K562 (cell line): ENCODE results near the gene CDYL. TPM values are rescaled to one million over a fixed set of nuclear protein-coding genes. Genes with fewer than 3 reads are reported as not detected.

Experiments
- ATAC-seq: fragments of 200-7000 bp; cut with Tn5 transposase; 3 replicates; pipeline ENCODE4 v1.9.1; 2020; ENCODE audit warnings: moderate library complexity
- BruUV-seq: library from RNA; stranded (reverse); fragments of 400-500 nt; replicated peaks from 2 replicates; lab custom pipeline; 2021; lab: Mats Ljungman, UMichigan
- CTCF ChIA-PET: fragments of 300-600 bp; formaldehyde crosslinking; extraction: SDS; loops from one replicate; lab custom pipeline; 2021; ENCODE audit warnings: low intra/inter-chr PET ratio; lab: Yijun Ruan, JAX
- POLR2A ChIA-PET: fragments of 300-600, 350-650 bp; sonication (Branson Sonifier 250); formaldehyde crosslinking; extraction: SDS; loops from one replicate; lab custom pipeline; 2021; ENCODE audit warnings: antibody characterized with exemption, inconsistent platforms; lab: Yijun Ruan, JAX
- DNase-seq, 4 experiments: peaks; one replicate each; pipeline versions ENCODE4 v3.0.0 to v3.0.0-alpha.2; 2011 to 2018; ENCODE audit warnings: low spot score in 3 of 4, mixed read lengths in 3 of 4; ENCODE audit errors: extremely low read depth in 1 of 4
- FAIRE-seq: peaks from 2 replicates; lab custom pipeline; 2011; peaks lifted over from hg19 to GRCh38; lab: Jason Lieb, UNC
- H2AFZ ChIP-seq: 2 replicates; pipeline ENCODE4 v1.6.0; 2011; ENCODE audit warnings: low read depth, low read length, control low read depth, inconsistent platforms
- H3K27ac ChIP-seq: fragments of 200-600 bp; 3 replicates; pipeline ENCODE4 v1.8.0; 2011; ENCODE audit warnings: low read depth, mild to moderate bottlenecking, control low read depth, inconsistent platforms, low read length, moderate library complexity, mixed read lengths; ENCODE audit errors: extremely low read depth
- H3K27me3 ChIP-seq, 2 experiments: fragments of 300-600 bp in 1 of 2; 2 replicates in 1 of 2; 3 replicates in 1 of 2; pipeline versions ENCODE4 v1.6.0 to v1.8.0; 2011; ENCODE audit warnings: inconsistent platforms in 2 of 2, low read length in 2 of 2, mild to moderate bottlenecking in 1 of 2, mixed read lengths in 1 of 2, moderate library complexity in 1 of 2; ENCODE audit not compliant: control insufficient read depth in 2 of 2, insufficient read depth in 2 of 2
- H3K36me3 ChIP-seq: fragments of 300-600 bp; 3 replicates; pipeline ENCODE4 v1.8.0; 2011; ENCODE audit warnings: mild to moderate bottlenecking, low read length, inconsistent platforms; ENCODE audit not compliant: control insufficient read depth, insufficient read depth
- H3K4me1 ChIP-seq, 2 experiments: fragments of 200-600 bp in 1 of 2; replicated peaks in 1 of 2; 2 replicates in 1 of 2; 3 replicates in 1 of 2; pipeline versions ENCODE4 v1.5.1 to v1.8.0; 2011; ENCODE audit warnings: inconsistent platforms in 2 of 2, low read length in 2 of 2, mild to moderate bottlenecking in 1 of 2, mixed read lengths in 1 of 2, moderate library complexity in 1 of 2; ENCODE audit not compliant: control insufficient read depth in 2 of 2, insufficient read depth in 2 of 2
- H3K4me2 ChIP-seq: 2 replicates; pipeline ENCODE4 v1.6.1; 2011; ENCODE audit warnings: low read length, control low read depth, inconsistent platforms, mixed read lengths; ENCODE audit not compliant: insufficient read depth
- H3K4me3 ChIP-seq: fragments of 200-600 bp; sonication (generic), shearing (Covaris generic); 2 replicates; pipeline ENCODE4 v1.5.1; 2016; ENCODE audit warnings: control low read depth, inconsistent platforms
- H3K79me2 ChIP-seq: fragments of 200-600 bp; 3 replicates; pipeline ENCODE4 v1.8.0; 2011; ENCODE audit warnings: low read length, inconsistent platforms; ENCODE audit not compliant: control insufficient read depth, insufficient read depth
- H3K9ac ChIP-seq, 2 experiments: 2 replicates each; pipeline versions ENCODE4 v1.6.0 to v1.6.1; 2011; ENCODE audit warnings: low read depth in 2 of 2, low read length in 2 of 2, control low read depth in 1 of 2, inconsistent platforms in 1 of 2, mild to moderate bottlenecking in 1 of 2, mixed read lengths in 1 of 2; ENCODE audit not compliant: insufficient read depth in 1 of 2
- H3K9me1 ChIP-seq: one replicate; pipeline ENCODE4 v1.6.0; 2011; ENCODE audit warnings: inconsistent platforms, mild to moderate bottlenecking, low read length, moderate library complexity; ENCODE audit not compliant: control insufficient read depth, insufficient read depth
- H3K9me3 ChIP-seq: replicated peaks from 2 replicates; pipeline ENCODE4 v1.5.1; 2011; ENCODE audit warnings: low read depth, low read length, inconsistent platforms; ENCODE audit not compliant: control insufficient read depth, insufficient read depth
- H4K20me1 ChIP-seq: replicated peaks from 2 replicates; pipeline ENCODE4 v1.6.1; 2011; ENCODE audit warnings: low read length, inconsistent platforms, mixed read lengths; ENCODE audit not compliant: control insufficient read depth, insufficient read depth
- HIVEP1 ChIP-seq: fragments of 250-450 bp; sonication (Bioruptor Pico); IDR thresholded peaks from 2 replicates; pipeline ENCODE4 v1.4.0; 2020; ENCODE audit warnings: mild to moderate bottlenecking
- POLR2AphosphoS2 ChIP-seq: IDR thresholded peaks from 2 replicates; pipeline ENCODE4 v1.6.1; 2012; ENCODE audit warnings: low read length, improper control_type of control experiment
- WGBS: fragments of 100-300 bp; shearing (Covaris generic); methylation state at CpG from one replicate; pipeline ENCODE4 v1.1.6; 2016; ENCODE audit warnings: low coverage, mixed read lengths; ENCODE audit not compliant: insufficient coverage; ENCODE audit errors: missing lambda C conversion rate; 5-methylcytosine and 5-hydroxymethylcytosine counted together
- in situ Hi-C: fragments of 300-500 bp; cut with MboI; formaldehyde crosslinking; loops from 4 replicates; pipeline ENCODE4 v1.15.0; 2018; ENCODE audit warnings: inconsistent platforms, mixed read lengths
- intact Hi-C: fragments of 100-400 bp; cut with micrococcal nuclease; formaldehyde crosslinking; loops from 2 replicates; pipeline ENCODE4 v1.14.2; 2022
- polyA plus RNA-seq, 8 experiments: library from polyadenylated mRNA; depleted of rRNA in 4 of 8; stranded (reverse) in 5 of 8; unstranded in 3 of 8; fragments of >200 nt; fragmentation: Nextera tagmentation in 2 of 8; fragmentation: Illumina TruSeq in 1 of 8; extraction: Ambion mirVana in 2 of 8; extraction: Trizol in 1 of 8; gene quantifications; 2 replicates each; pipeline versions ENCODE4 v1.2.1 to v1.2.3, GENCODE V29; 2011 to 2014; ENCODE audit warnings: inconsistent platforms in 1 of 8, missing spikeins in 1 of 8
- total RNA-seq, 7 experiments: library from RNA; depleted of rRNA in 6 of 7; stranded (reverse); fragments of >200 nt in 6 of 7; fragmentation: Illumina TruSeq in 2 of 7; extraction: Trizol in 2 of 7; gene quantifications; 2 replicates each; pipeline versions ENCODE4 v1.2.1 to v1.2.3, GENCODE V29; 2011 to 2021; ENCODE audit warnings: low replicate concordance in 1 of 7
- TF ChIP-seq, protein P1 (sequence below): fragments of 250-450 bp; sonication (Bioruptor Pico); IDR thresholded peaks from 2 replicates; pipeline ENCODE4 v1.9.0; 2021; ENCODE audit warnings: mild to moderate bottlenecking, inconsistent platforms
- TF ChIP-seq, protein P2 (sequence below), 2 experiments: fragments of 450-650 bp in 1 of 2; sonication (generic) in 1 of 2; formaldehyde crosslinking in 1 of 2; IDR thresholded peaks; 2 replicates each; pipeline versions ENCODE4 v1.7.1 to v1.9.0; 2016 to 2022; ENCODE audit warnings: inconsistent platforms in 1 of 2, mild to moderate bottlenecking in 1 of 2, missing genetic modification reagents in 1 of 2
- TF ChIP-seq, protein P3 (sequence below): IDR thresholded peaks from 2 replicates; pipeline ENCODE4 v1.6.1; 2016; ENCODE audit warnings: missing genetic modification characterization, missing compliant biosample characterization

The CDYL gene
- total and polyA plus RNA-seq, 9 of the 15 experiments (the other 6 are each of a cell fraction or from before 2014, with no cell fraction given) = 8.1 to 45.8 (median 40.8) TPM

DNA sequence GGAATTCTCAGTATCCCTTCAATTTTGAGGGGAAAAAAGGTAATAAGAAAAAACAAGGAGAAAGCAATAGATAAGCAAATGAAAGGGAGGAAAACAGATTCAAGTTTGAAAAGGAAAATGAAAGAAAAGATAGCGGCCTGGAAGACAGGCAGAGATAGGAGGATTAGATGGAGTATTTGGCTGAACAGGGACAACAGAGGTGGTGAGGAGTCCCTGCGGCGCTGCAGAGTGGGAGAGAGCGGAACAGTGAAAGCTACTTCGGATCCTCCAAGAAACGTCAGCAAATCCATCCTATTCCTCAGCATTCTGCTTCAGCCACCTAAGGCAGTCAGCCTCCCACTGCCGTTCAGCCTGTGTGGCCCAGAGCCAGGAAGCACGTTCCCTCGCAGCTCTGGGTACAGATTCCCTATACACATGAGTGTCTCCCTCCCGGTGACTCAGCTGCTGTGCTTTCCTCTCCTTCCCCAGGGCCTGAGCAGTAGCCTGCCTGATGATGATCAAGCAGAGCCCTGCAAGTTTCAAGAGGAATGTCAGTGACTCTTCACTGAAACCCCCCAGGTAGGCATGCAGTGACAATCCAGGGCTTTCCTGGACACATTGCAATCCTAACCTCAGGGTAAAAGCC, 43.4 kb upstream of the CDYL start (continued):
- TF ChIP-seq, protein P1, sequence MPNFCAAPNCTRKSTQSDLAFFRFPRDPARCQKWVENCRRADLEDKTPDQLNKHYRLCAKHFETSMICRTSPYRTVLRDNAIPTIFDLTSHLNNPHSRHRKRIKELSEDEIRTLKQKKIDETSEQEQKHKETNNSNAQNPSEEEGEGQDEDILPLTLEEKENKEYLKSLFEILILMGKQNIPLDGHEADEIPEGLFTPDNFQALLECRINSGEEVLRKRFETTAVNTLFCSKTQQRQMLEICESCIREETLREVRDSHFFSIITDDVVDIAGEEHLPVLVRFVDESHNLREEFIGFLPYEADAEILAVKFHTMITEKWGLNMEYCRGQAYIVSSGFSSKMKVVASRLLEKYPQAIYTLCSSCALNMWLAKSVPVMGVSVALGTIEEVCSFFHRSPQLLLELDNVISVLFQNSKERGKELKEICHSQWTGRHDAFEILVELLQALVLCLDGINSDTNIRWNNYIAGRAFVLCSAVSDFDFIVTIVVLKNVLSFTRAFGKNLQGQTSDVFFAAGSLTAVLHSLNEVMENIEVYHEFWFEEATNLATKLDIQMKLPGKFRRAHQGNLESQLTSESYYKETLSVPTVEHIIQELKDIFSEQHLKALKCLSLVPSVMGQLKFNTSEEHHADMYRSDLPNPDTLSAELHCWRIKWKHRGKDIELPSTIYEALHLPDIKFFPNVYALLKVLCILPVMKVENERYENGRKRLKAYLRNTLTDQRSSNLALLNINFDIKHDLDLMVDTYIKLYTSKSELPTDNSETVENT (CRISPR knock-in tag) = peak; percentile 60; the same call in 1 of the 2 replicates

DNA sequence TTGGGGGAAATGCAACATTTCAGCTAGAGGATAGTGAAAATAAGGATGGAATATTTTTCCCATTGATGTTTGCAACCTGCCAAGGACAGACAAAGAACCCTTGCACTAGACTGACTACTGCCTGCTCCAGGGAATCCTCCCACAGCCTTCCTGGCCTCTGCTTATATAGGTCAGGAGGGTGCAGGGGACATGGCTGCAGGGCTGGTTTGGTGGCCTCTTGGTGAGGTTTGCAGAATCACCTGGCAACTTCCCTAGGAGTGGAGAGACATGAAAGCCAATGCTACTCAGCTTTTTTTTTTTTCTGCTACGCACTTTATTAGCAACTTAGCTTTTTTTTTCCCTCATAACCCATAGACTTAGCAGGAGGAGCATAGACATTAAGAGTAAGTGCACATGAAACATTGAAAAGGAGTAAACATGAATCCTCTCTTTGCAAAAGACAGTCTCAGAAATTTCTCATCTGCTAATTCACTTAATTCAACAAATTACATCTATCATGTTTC, 39.8 kb upstream of the CDYL start:
- WGBS = 56% methylated on average over 1 of the region's 1 CpG
- H4K20me1 ChIP-seq = no peaks in the 10 kb centered on the region
- H3K79me2 ChIP-seq = no peaks in the 10 kb centered on the region
- ATAC-seq = no peak
- DNase-seq = no peak
- no peaks in the 10 kb centered on the region for H3K36me3 ChIP-seq
- in situ Hi-C loops (no loop called here), intact Hi-C loops (no loop called here)
- no peak overlapping the region for H3K27ac ChIP-seq
- peaks cover 10 to 14% of the 10 kb centered on the region in 2 experiments; a peak in 4 of 5 replicates for H3K4me1 ChIP-seq
- H2AFZ ChIP-seq = 0 out of 2 replicates have a peak overlapping the region, but pooled peaks have one; percentile 3
- H3K9me1 ChIP-seq = no peaks in the 10 kb centered on the region
- no peak overlapping the region for H3K4me3 ChIP-seq
- no peak overlapping the region for H3K4me2 ChIP-seq
- H3K9ac ChIP-seq = no peak overlapping the region
- no TSS peak for BruUV-seq
- no peak for FAIRE-seq
- H3K27me3 ChIP-seq = no peaks in the 10 kb centered on the region
- ChIA-PET POLR2A (interaction anchor here (0.7 to 1.4 kb wide), 3 partner anchors 9 to 88 kb away, joined by 3 to 5 read pairs (median 4); no protein-coding TSS in a partner anchor), CTCF (no interaction called here)
- H3K9me3 ChIP-seq = no peaks in the 10 kb centered on the region
- TF ChIP-seq, protein P2, sequence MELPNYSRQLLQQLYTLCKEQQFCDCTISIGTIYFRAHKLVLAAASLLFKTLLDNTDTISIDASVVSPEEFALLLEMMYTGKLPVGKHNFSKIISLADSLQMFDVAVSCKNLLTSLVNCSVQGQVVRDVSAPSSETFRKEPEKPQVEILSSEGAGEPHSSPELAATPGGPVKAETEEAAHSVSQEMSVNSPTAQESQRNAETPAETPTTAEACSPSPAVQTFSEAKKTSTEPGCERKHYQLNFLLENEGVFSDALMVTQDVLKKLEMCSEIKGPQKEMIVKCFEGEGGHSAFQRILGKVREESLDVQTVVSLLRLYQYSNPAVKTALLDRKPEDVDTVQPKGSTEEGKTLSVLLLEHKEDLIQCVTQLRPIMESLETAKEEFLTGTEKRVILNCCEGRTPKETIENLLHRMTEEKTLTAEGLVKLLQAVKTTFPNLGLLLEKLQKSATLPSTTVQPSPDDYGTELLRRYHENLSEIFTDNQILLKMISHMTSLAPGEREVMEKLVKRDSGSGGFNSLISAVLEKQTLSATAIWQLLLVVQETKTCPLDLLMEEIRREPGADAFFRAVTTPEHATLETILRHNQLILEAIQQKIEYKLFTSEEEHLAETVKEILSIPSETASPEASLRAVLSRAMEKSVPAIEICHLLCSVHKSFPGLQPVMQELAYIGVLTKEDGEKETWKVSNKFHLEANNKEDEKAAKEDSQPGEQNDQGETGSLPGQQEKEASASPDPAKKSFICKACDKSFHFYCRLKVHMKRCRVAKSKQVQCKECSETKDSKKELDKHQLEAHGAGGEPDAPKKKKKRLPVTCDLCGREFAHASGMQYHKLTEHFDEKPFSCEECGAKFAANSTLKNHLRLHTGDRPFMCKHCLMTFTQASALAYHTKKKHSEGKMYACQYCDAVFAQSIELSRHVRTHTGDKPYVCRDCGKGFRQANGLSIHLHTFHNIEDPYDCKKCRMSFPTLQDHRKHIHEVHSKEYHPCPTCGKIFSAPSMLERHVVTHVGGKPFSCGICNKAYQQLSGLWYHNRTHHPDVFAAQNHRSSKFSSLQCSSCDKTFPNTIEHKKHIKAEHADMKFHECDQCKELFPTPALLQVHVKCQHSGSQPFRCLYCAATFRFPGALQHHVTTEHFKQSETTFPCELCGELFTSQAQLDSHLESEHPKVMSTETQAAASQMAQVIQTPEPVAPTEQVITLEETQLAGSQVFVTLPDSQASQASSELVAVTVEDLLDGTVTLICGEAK (IDR thresholded peaks at IDR 0.05) = peak; percentile 82
- TF ChIP-seq, protein P2 (CRISPR knock-in tag; IDR thresholded peaks at IDR 0.05) = no peak
- TF ChIP-seq, protein P3, sequence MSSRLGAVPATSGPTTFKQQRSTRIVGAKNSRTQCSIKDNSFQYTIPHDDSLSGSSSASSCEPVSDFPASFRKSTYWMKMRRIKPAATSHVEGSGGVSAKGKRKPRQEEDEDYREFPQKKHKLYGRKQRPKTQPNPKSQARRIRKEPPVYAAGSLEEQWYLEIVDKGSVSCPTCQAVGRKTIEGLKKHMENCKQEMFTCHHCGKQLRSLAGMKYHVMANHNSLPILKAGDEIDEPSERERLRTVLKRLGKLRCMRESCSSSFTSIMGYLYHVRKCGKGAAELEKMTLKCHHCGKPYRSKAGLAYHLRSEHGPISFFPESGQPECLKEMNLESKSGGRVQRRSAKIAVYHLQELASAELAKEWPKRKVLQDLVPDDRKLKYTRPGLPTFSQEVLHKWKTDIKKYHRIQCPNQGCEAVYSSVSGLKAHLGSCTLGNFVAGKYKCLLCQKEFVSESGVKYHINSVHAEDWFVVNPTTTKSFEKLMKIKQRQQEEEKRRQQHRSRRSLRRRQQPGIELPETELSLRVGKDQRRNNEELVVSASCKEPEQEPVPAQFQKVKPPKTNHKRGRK (tag) = no peak
- no peak for TF ChIP-seq POLR2AphosphoS2
- TF ChIP-seq HIVEP1 (CRISPR knock-in tag) = no peak
